ENCODE data around the gene ANXA4.
"Not testable (repeated sequence)": the region's sequence is repeated elsewhere in the genome, so short reads cannot be mapped to it uniquely, and the experiment has no call there.

The ANXA4 gene

GRCh38 chr2:69810550-69810949, 68.6 kb downstream of the ANXA4 start:
- DNase-seq, result no peak

GRCh38 chr2:69811018-69811417, 69.1 kb downstream of the ANXA4 start:
- DNase-seq, result no peak

GRCh38 chr2:69811591-69811990, 69.7 kb downstream of the ANXA4 start:
- DNase-seq, result no peak

GRCh38 chr2:69815717-69816116, 73.8 kb downstream of the ANXA4 start:
- no peak for DNase-seq

GRCh38 chr2:69816923-69817542, 75.1 kb downstream of the ANXA4 start:
- peak; percentile 85 to 94 (median 93) for DNase-seq

- no peak for DNase-seq
Observed at GRCh38 chr2:69817729-69818501, 76.0 kb downstream of the ANXA4 start.

- no peak for DNase-seq
Observed at GRCh38 chr2:69827796-69828540, 86.0 kb downstream of the ANXA4 start.

- no peak for DNase-seq
Observed at GRCh38 chr2:69828938-69829255, 87.0 kb downstream of the ANXA4 start.

- peak; percentile 98 to 99 (median 99) for DNase-seq
Observed at GRCh38 chr2:69829256-69830044, 87.5 kb downstream of the ANXA4 start, which contains the start of gene GMCL1. TSS of gene GMCL1 (plus strand) at chr2:69829660. CDS start at chr2:69829893, 233 bp downstream.

- peak; percentile 16 to 53 (median 30) for DNase-seq
Observed at GRCh38 chr2:69830045-69830905, 88.3 kb downstream of the ANXA4 start.

- not testable (repeated sequence) for DNase-seq
Observed at GRCh38 chr2:69830906-69831241, 88.9 kb downstream of the ANXA4 start.

GRCh38 chr2:69831354-69831905, 89.5 kb downstream of the ANXA4 start:
- no peak for DNase-seq

GRCh38 chr2:69833752-69834151, 91.8 kb downstream of the ANXA4 start:
- DNase-seq, result no peak

- no peak for DNase-seq
Observed at GRCh38 chr2:69835666-69836065, 93.7 kb downstream of the ANXA4 start.

GRCh38 chr2:69836316-69836715, 94.4 kb downstream of the ANXA4 start:
- no peak for DNase-seq

- DNase-seq, result peak in 2 of 3 donors; percentile 57 to 60
Observed at GRCh38 chr2:69837533-69837932, 95.6 kb downstream of the ANXA4 start.

GRCh38 chr2:69843993-69844392, 102.1 kb downstream of the ANXA4 start:
- no peak for DNase-seq

GRCh38 chr2:69844560-69844959, 102.6 kb downstream of the ANXA4 start:
- DNase-seq, result no peak

- no peak for DNase-seq
Observed at GRCh38 chr2:69846182-69847067, 104.5 kb downstream of the ANXA4 start.

- DNase-seq, result no peak
Observed at GRCh38 chr2:69847068-69847828, 105.3 kb downstream of the ANXA4 start.

All from suppressor macrophage treated with lipopolysaccharide for 1 hour (primary cell).